ENCODE data around the gene MTHFR.
A peak's percentile ranks its signal among the peaks of the same experiment; 100 is the strongest.

Gene MTHFR

GRCh38 chr1:11784993-11785769 lies 20.6 kb downstream of the MTHFR start (continued):
- no peak for TF ChIP-seq ZNF530 (tag by site-specific recombination; IDR thresholded peaks at IDR 0.05; ENCODE audit: low read depth)
- TF ChIP-seq ZNF830 (tag by site-specific recombination; IDR thresholded peaks at IDR 0.05; ENCODE audit: low read depth) = no peak
- TF ChIP-seq ZNF776 (tag by site-specific recombination; IDR thresholded peaks at IDR 0.05; ENCODE audit: borderline replicate concordance) = no peak
- TF ChIP-seq, protein P1, sequence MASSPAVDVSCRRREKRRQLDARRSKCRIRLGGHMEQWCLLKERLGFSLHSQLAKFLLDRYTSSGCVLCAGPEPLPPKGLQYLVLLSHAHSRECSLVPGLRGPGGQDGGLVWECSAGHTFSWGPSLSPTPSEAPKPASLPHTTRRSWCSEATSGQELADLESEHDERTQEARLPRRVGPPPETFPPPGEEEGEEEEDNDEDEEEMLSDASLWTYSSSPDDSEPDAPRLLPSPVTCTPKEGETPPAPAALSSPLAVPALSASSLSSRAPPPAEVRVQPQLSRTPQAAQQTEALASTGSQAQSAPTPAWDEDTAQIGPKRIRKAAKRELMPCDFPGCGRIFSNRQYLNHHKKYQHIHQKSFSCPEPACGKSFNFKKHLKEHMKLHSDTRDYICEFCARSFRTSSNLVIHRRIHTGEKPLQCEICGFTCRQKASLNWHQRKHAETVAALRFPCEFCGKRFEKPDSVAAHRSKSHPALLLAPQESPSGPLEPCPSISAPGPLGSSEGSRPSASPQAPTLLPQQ (tag by site-specific recombination; IDR thresholded peaks at IDR 0.05) = 0 out of 2 replicates have a peak, but pooled peaks have one; percentile 17
- no peak for TF ChIP-seq ZNF585B (tag by site-specific recombination; IDR thresholded peaks at IDR 0.05)
- TF ChIP-seq BCL11B (tag by site-specific recombination; IDR thresholded peaks at IDR 0.05; ENCODE audit: low read depth) = no peak
- no peak for TF ChIP-seq ZNF610 (tag by site-specific recombination; IDR thresholded peaks at IDR 0.05; ENCODE audit: borderline replicate concordance)
- TF ChIP-seq ZFP37 (tag by site-specific recombination; IDR thresholded peaks at IDR 0.05) = no peak
- no peak for TF ChIP-seq ZNF404 (tag by site-specific recombination; IDR thresholded peaks at IDR 0.05)
- no peak for TF ChIP-seq SP3 (tag by site-specific recombination; IDR thresholded peaks at IDR 0.05)
- no peak for TF ChIP-seq ZNF768 (tag by site-specific recombination; IDR thresholded peaks at IDR 0.05)
- no peak for TF ChIP-seq ZNF48 (tag by site-specific recombination; IDR thresholded peaks at IDR 0.05)
- no peak for TF ChIP-seq ZNF426 (tag by site-specific recombination; IDR thresholded peaks at IDR 0.05)
- TF ChIP-seq ZSCAN18 (tag by site-specific recombination; IDR thresholded peaks at IDR 0.05) = no peak
- peak; percentile 59 for TF ChIP-seq ZNF2 (tag by site-specific recombination; IDR thresholded peaks at IDR 0.05)
- no peak for TF ChIP-seq ZNF521 (tag by site-specific recombination; IDR thresholded peaks at IDR 0.05)
- no peak for TF ChIP-seq KLF16 (tag by site-specific recombination; IDR thresholded peaks at IDR 0.05)
- TF ChIP-seq ZSCAN23 (tag by site-specific recombination; IDR thresholded peaks at IDR 0.05) = no peak
- TF ChIP-seq ZSCAN16 (tag by site-specific recombination; IDR thresholded peaks at IDR 0.05) = no peak

DNA sequence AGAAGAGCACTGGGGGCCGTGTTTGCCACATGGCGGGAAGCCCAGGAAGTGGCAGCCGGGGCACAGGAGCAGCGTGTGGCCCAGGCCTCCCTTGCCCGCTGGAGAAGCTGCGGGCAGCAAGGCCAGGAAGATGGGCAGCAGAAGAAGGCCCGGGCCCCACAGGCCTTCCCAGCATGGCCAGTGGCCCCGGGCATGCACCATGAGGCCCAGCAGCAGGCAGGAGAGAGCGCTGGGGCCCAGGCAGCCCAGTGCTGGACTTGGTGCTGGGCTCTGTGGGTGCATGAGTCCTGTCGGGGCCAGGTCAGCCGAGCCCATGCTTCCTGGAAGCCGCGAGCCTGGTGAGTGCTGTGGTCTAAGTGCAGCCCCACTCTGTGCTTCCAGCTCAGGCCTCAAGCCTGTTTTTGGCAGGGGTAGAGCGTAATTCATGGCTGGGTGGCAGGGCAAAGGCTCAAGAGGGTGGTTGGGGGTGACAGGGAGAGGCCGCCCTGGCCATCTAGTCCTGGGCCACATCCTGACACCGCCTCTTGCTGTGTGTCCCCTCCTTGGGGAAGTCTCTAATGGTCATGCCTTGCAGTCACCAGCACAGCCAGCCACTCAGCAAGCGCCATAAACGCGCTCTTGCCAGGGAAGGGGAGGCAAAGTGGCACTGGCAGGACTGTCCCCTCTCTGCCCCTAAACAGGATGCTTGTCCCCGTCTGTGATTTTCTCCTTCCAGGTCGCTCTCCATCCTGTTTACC lies 21.3 kb downstream of the MTHFR start:
- no peak overlapping the region for H3K27ac ChIP-seq (ENCODE audit: extremely low read depth, low read depth, low read length)
- H3K4me1 ChIP-seq (ENCODE audit: control insufficient read depth, insufficient read depth, low read length) = no peaks in the 10 kb centered on the region
- ChIA-PET CTCF (interaction anchor here (0.6 to 2.5 kb wide), 13 partner anchors 8 to 553 kb away, joined by 3 to 14 read pairs (median 4); partner anchors contain the start of genes CLCN6 and MTHFR), POLR2A (no interaction called here)
- H3K9me3 ChIP-seq (ENCODE audit: control insufficient read depth, insufficient read depth, low read depth, low read length) = no peaks in the 10 kb centered on the region
- peaks cover 0 to 1% of the 10 kb centered on the region in 2 experiments; a peak in 1 of 3 replicates for H3K36me3 ChIP-seq (ENCODE audit: control insufficient read depth in 2 of 2, insufficient read depth in 1 of 2, low read length in 2 of 2)
- TF ChIP-seq YY1 (tag by site-specific recombination; IDR thresholded peaks at IDR 0.05) (no peak), ZNF501 (tag by site-specific recombination; IDR thresholded peaks at IDR 0.05) (no peak), ZNF639 (tag by site-specific recombination; IDR thresholded peaks at IDR 0.05) (no peak), ZNF600 (tag by site-specific recombination; IDR thresholded peaks at IDR 0.05) (no peak), ZNF548 (tag by site-specific recombination; IDR thresholded peaks at IDR 0.05) (no peak), ZNF704 (tag by site-specific recombination; IDR thresholded peaks at IDR 0.05) (no peak)
- H3K4me3 ChIP-seq (ENCODE audit: low read depth, low read length) = no peak overlapping the region

Measured in HEK293 (cell line).